Measurements from ENCODE around the gene GRK5. TPM values are rescaled to one million over a fixed set of nuclear protein-coding genes. Genes with fewer than 3 reads are reported as not detected.
A peak's percentile ranks its signal among the peaks of the same experiment; 100 is the strongest.

The GRK5 gene
- total RNA-seq, 2 donors from 2014 or later: 18.9 to 28.2 TPM

DNA sequence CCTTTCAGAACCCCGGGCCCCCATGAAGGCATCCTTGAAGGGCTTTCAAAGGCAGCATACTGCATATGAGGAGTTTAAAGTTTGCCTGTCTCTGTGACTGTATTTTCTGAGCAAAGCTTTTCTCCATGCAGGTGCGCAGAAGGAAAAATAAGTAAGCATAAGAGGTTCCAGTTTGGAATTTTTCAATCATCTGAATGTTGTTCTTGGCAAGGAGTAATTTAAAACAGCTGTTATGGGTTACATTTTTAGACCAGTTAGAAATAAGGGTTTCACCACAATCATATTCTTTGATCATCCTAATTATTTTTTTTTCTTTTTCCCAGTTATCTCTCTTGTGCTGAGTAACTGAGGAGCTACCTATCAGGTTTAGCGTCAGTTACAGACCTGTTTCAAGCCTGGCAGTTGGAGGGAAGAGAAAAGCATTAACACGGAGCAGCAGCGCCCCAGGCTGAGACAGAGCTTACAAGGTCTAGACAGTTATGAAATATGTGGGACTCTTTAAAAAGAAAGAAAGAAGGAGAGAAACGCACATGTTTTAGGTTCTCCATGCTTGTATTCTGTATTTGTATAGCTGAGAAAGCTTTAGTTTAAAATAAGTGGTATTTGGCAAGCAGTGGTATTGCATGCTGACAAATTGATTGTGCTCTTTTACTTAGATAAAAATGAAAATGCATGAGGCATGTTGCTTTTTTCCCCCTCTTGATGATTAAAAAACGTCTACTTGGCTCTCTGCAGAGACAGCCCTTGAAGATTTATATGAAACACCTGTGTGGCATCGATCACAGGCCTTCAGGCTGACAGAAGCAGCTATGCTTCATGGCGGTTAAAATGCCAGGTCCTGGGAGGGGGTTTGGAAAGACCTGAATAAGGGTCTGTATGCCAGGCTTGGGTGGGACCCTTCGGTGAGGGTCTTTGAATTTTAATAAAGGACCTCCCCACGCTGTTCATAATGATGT, 157.6 kb downstream of the GRK5 start:
- Mint-ChIP-seq H3K9me3 (peaks cover 3% of the 10 kb centered on the region), H3K4me3 (no peak overlapping the region), H3K27ac (no peak overlapping the region), H3K27me3 (no peaks in the 10 kb centered on the region), H3K4me1 (peaks cover 5% of the 10 kb centered on the region), H3K36me3 (ENCODE audit: low read depth) (no peaks in the 10 kb centered on the region)
- ATAC-seq (replicated peaks): no peak

DNA sequence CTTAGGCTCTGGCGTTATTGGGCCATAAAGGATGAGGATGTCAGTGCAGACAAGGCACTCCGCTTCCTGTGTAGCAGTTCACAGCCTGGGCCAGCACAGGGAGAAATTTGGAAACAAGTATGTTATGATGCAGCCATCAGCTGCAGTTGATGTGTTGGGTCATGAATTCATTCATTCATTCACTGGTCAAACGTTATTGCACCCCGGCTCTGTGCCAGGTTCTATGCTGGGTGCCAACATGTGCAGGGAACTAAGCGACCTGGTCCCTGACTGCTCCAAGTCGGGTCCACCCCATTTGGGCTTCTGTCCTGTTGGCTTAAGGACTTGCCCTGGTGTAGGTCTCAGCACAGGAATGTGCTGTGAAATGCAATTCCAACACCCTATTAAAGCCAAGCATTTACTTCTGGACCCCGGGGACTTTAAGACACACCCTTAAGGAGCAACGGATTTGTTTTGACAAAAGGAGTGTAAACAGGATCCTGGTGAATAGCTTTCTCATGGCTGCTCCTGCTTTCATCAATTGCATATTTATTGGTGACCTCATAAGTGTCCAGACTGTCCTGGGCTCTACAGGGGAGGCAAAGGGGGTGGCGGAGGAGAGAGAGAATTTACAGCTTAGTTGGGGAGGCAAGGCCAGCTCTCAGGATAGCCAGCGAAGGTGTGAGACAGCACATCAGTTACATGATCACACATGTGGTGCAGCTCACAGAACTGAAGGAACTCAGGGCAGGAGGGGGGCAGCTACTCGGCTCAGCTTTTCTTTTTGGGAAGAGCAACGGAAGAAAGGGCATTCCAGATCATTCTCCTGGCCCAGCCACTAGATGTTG, 158.6 kb downstream of the GRK5 start:
- Mint-ChIP-seq H3K27me3 (no peaks in the 10 kb centered on the region), H3K27ac (no peak overlapping the region), H3K9me3 (no peaks in the 10 kb centered on the region), H3K36me3 (ENCODE audit: low read depth) (no peaks in the 10 kb centered on the region), H3K4me1 (peaks cover 4% of the 10 kb centered on the region), H3K4me3 (no peak overlapping the region)
- no peak for ATAC-seq (replicated peaks)

GRCh38 chr10:119367841-119368549, 160.6 kb downstream of the GRK5 start:
- H3K4me3 Mint-ChIP-seq: no peak overlapping the region
- H3K9me3 Mint-ChIP-seq: no peaks in the 10 kb centered on the region
- H3K27ac Mint-ChIP-seq: no peak overlapping the region
- H3K4me1 Mint-ChIP-seq: peaks cover 12% of the 10 kb centered on the region
- H3K27me3 Mint-ChIP-seq: no peaks in the 10 kb centered on the region
- no peak for ATAC-seq (replicated peaks)
- no peaks in the 10 kb centered on the region for H3K36me3 Mint-ChIP-seq (ENCODE audit: low read depth)

DNA sequence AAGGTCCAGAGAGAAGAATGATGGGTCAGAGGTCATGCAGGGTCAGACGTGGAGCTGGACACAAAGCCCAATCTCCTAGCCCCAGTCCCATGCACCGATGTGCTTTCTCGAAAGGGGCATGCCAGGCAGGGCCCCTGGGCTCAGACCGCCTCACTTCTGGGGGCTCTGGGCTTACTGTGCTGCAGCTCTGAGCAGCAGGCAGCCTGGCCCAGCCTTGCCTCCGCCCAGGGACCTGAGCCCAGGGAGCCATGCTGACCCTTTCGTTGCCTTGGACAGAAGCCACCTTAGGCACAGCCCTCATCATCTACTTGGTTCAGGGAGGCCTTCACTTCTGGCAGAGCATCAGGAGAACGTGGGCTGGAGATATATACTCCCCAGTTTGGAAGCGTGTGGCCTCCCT, 161.2 kb downstream of the GRK5 start:
- no peak for ATAC-seq (replicated peaks)
- Mint-ChIP-seq H3K9me3 (no peaks in the 10 kb centered on the region), H3K4me3 (no peak overlapping the region), H3K4me1 (peaks cover 13% of the 10 kb centered on the region), H3K36me3 (ENCODE audit: low read depth) (no peaks in the 10 kb centered on the region), H3K27me3 (no peaks in the 10 kb centered on the region), H3K27ac (no peak overlapping the region)

DNA sequence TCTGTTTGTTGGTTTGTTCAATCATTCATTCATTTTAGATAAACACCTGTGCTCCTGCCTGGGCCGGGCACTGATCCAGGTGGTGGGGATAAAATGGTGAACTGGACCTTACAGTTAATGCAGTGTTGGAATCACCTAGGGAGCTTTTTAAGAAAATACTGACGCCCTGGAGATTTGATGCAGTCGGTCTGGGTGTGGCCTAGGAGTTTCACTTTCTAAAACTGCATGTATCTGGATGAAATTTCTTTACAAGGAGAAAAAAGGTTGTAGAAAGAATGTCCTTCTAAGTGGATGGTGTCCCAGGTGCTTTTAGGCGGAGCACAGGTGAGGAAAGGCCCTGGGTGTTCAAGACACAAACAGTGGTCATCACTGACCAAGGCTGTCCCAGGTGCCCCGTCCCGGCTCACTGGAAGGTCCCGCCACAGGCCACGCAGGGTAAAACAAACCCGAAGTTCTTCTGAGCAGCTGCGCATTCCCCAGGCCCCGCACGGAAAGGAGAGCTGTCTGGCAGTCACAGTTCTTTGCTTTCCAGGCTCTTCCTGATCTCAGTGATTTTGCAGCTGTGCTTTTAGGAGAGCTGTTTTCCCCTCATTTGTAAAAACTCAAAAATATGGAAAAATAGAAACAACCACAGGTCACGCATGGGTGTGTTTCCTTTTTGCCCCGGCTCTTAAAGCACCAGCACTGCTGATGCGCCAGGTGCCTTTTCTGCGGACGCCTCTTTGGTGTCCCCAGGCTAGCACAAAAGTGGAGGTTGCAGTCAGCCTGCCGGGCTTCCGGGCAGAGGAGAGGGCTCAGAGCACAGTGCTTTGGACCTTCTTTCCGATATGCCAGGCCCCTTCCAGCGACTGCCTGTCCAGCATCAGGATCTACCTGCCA, 161.9 kb downstream of the GRK5 start:
- no peak for ATAC-seq (replicated peaks)
- Mint-ChIP-seq H3K27me3 (no peaks in the 10 kb centered on the region), H3K36me3 (ENCODE audit: low read depth) (no peaks in the 10 kb centered on the region), H3K9me3 (no peaks in the 10 kb centered on the region), H3K27ac (no peak overlapping the region), H3K4me3 (no peak overlapping the region), H3K4me1 (peaks cover 13% of the 10 kb centered on the region)

GRCh38 chr10:119370111-119370741, 162.9 kb downstream of the GRK5 start:
- Mint-ChIP-seq H3K4me3 (no peak overlapping the region), H3K4me1 (peaks cover 21% of the 10 kb centered on the region), H3K36me3 (ENCODE audit: low read depth) (no peaks in the 10 kb centered on the region), H3K27ac (peak overlapping the region; percentile 13), H3K9me3 (no peaks in the 10 kb centered on the region), H3K27me3 (no peaks in the 10 kb centered on the region)
- ATAC-seq (replicated peaks): no peak

GRCh38 chr10:119370972-119371703, 163.8 kb downstream of the GRK5 start:
- H3K4me3 Mint-ChIP-seq: no peak overlapping the region
- no peaks in the 10 kb centered on the region for H3K27me3 Mint-ChIP-seq
- H3K36me3 Mint-ChIP-seq (ENCODE audit: low read depth): no peaks in the 10 kb centered on the region
- H3K4me1 Mint-ChIP-seq: peaks cover 26% of the 10 kb centered on the region
- no peak for ATAC-seq (replicated peaks)
- H3K9me3 Mint-ChIP-seq: no peaks in the 10 kb centered on the region
- peak overlapping the region; percentile 48 for H3K27ac Mint-ChIP-seq

DNA sequence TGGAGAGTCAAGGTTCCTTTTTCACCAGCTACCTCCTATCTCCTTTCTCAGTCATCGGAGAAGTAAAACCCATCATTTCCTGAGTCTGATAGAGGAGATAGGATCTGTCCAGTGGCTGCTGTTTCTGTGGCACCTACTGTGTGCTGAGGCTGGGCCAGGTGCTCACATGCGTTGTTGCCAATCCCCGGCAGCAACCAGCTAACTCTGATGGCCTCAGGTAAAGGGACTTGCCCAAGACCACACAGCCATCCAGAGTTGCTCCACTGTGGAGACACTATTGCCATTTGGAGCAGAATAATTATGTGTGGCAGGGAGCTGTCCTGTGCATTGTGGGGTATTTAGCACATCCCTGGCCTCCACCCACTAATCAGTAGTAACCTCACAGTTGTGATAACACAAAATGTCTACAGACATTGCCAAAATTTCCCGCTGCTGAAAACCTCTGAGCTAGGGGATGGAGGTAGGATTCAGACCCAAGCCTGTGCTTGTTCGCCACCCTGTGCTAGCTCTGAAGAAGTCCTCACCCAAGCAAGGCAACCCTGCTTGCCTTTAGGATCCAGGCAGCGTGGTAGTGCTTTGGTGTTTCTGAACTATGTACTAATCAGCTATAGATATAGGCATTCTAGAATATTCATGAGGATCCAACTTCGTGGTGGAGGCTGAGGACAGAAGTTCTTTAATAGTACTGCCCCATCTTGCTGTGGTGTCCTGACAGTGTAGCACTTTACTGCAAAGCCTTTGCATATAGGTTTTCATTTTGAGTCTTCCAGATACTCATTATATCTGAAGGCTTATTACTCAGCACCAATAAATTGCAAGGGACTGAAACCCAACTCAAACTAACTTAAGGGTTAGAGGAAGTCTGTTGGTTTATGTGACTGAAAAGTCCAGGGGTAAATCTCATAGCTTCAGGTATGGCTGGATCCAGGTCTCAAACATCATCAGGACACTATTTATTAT, 164.6 kb downstream of the GRK5 start:
- no peaks in the 10 kb centered on the region for H3K27me3 Mint-ChIP-seq
- H3K4me3 Mint-ChIP-seq: no peak overlapping the region
- peak overlapping the region; percentile 56 for H3K27ac Mint-ChIP-seq
- peaks cover 28% of the 10 kb centered on the region for H3K4me1 Mint-ChIP-seq
- H3K36me3 Mint-ChIP-seq (ENCODE audit: low read depth): no peaks in the 10 kb centered on the region
- peak; percentile 83 for ATAC-seq (replicated peaks)
- H3K9me3 Mint-ChIP-seq: no peaks in the 10 kb centered on the region

DNA sequence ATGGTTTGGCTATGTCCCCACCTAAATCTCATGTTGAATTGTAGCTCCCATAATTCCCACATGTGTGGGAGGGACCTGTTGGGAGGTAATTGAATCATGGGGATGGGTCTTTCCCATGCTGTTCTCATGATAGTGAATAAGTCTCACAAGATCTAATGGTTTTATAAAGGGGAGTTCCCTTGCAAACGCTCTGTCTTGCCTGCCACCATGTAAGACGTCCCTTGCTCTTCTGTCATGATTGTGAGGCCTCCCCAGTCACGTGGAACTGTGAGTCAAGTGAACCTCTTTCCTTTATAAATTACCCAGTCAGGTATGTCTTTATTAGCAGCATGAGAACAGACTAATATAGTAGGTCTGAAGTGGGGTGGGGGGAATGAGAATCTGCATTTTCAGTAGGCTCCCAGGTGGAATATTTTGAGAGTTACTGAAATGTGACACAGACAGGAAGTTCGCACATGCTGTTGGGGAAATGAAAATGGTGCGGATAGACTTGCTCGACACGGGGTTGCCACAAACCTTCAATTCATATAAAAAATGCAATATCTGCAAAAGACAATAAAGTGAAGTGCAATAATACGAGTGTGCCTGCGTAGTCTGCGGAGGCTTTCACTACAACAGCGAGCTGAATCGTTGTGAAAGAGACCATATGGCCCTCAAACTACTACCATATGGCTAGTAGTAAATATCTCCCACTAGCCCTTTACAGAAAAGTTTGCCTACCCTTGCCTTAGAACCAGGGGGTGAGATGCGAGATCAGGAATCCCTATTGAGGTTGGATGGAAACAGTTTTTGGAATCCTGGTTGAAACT, 166.1 kb downstream of the GRK5 start:
- Mint-ChIP-seq H3K4me1 (peaks cover 28% of the 10 kb centered on the region), H3K36me3 (ENCODE audit: low read depth) (no peaks in the 10 kb centered on the region), H3K9me3 (no peaks in the 10 kb centered on the region), H3K27ac (no peak overlapping the region), H3K27me3 (no peaks in the 10 kb centered on the region), H3K4me3 (no peak overlapping the region)
- ATAC-seq (replicated peaks): peak; percentile 65

GRCh38 chr10:119374236-119374635, 166.9 kb downstream of the GRK5 start:
- no peak for ATAC-seq (replicated peaks)
- peaks cover 28% of the 10 kb centered on the region for H3K4me1 Mint-ChIP-seq

GRCh38 chr10:119375574-119376272, 168.4 kb downstream of the GRK5 start:
- ATAC-seq (replicated peaks): no peak
- no peaks in the 10 kb centered on the region for H3K36me3 Mint-ChIP-seq (ENCODE audit: low read depth)
- no peak overlapping the region for H3K27ac Mint-ChIP-seq
- no peak overlapping the region for H3K4me3 Mint-ChIP-seq
- H3K9me3 Mint-ChIP-seq: no peaks in the 10 kb centered on the region
- peaks cover 24% of the 10 kb centered on the region for H3K4me1 Mint-ChIP-seq
- no peaks in the 10 kb centered on the region for H3K27me3 Mint-ChIP-seq

More at GRCh38 chr10:119374236-119374635, 166.9 kb downstream of the GRK5 start:
- Mint-ChIP-seq H3K9me3 (no peaks in the 10 kb centered on the region), H3K36me3 (ENCODE audit: low read depth) (no peaks in the 10 kb centered on the region), H3K27me3 (no peaks in the 10 kb centered on the region), H3K4me3 (no peak overlapping the region), H3K27ac (peak overlapping the region; percentile 14)

All from activated T-helper 17 cell treated with anti-CD3 and anti-CD28 coated beads, Interleukin-2, amount 50 U/mL, for 72 hours (primary cell).